CD4-positive, alpha-beta memory T cell (primary cell): ENCODE measurements around the gene ARSB. TPM values are rescaled to one million over a fixed set of nuclear protein-coding genes. Genes with fewer than 3 reads are reported as not detected.

Experiments used
- CTCF ChIA-PET: fragments of 350-600 bp; sonication (Branson Sonifier 250); formaldehyde crosslinking; loops from one replicate; lab custom pipeline; 2021; ENCODE audit warnings: inconsistent platforms; ENCODE audit not compliant: partially characterized antibody; lab: Charles Lee
- POLR2A ChIA-PET: fragments of 350-600 bp; sonication (Branson Sonifier 250); formaldehyde crosslinking; loops from one replicate; lab custom pipeline; 2021; ENCODE audit not compliant: partially characterized antibody; lab: Charles Lee
- DNase-seq, 5 donors: peaks; one replicate each; pipeline versions ENCODE4 v3.0.0 to v3.0.0-alpha.2; 2020 to 2022; ENCODE audit warnings: mixed read lengths in 1 of 5
- H3K27ac ChIP-seq: one replicate; pipeline ENCODE4 v1.7.0; 2013; ENCODE audit warnings: low read depth, low read length
- H3K27me3 ChIP-seq: 2 replicates; pipeline ENCODE4 v1.7.0; 2013; ENCODE audit warnings: mild to moderate bottlenecking, low read length, moderate library complexity; ENCODE audit not compliant: insufficient read depth
- H3K36me3 ChIP-seq: 2 replicates; pipeline ENCODE4 v1.7.0; 2013; ENCODE audit warnings: mild to moderate bottlenecking, low read length, moderate library complexity; ENCODE audit not compliant: insufficient read depth
- H3K4me1 ChIP-seq: 2 replicates; pipeline ENCODE4 v1.7.0; 2013; ENCODE audit warnings: mild to moderate bottlenecking, low read length, moderate library complexity; ENCODE audit not compliant: insufficient read depth
- H3K4me3 ChIP-seq, 2 donors: one replicate each; pipeline ENCODE4 v1.7.0; 2013; ENCODE audit warnings: low read length in 2 of 2, mild to moderate bottlenecking in 1 of 2
- H3K9me3 ChIP-seq, 2 donors: one replicate each; pipeline ENCODE4 v1.7.0; 2013; ENCODE audit warnings: low read length in 2 of 2, control low read depth in 1 of 2; ENCODE audit not compliant: control insufficient read depth in 1 of 2
- H3K27ac Mint-ChIP-seq, 7 donors: one replicate each; pipeline ENCODE4 v1.8.0; 2020 to 2021; ENCODE audit warnings: mixed read lengths in 7 of 7, mild to moderate bottlenecking in 6 of 7, inconsistent platforms in 3 of 7, moderate library complexity in 3 of 7
- H3K27me3 Mint-ChIP-seq, 2 donors: one replicate each; pipeline ENCODE4 v1.8.0; 2020 to 2021; ENCODE audit warnings: mixed read lengths in 2 of 2
- H3K36me3 Mint-ChIP-seq, 2 donors: one replicate each; pipeline ENCODE4 v1.8.0; 2020 to 2021; ENCODE audit warnings: mixed read lengths in 2 of 2, inconsistent platforms in 1 of 2, mild to moderate bottlenecking in 1 of 2
- H3K4me1 Mint-ChIP-seq, 4 donors: one replicate each; pipeline ENCODE4 v1.8.0; 2020 to 2021; ENCODE audit warnings: mixed read lengths in 4 of 4, mild to moderate bottlenecking in 1 of 4
- H3K4me3 Mint-ChIP-seq, 8 donors: one replicate each; pipeline ENCODE4 v1.8.0; 2020 to 2021; ENCODE audit warnings: mixed read lengths in 8 of 8, mild to moderate bottlenecking in 7 of 8, moderate library complexity in 6 of 8, inconsistent platforms in 3 of 8
- H3K9me3 Mint-ChIP-seq, 8 donors: one replicate each; pipeline ENCODE4 v1.8.0; 2020 to 2021; ENCODE audit warnings: mixed read lengths in 8 of 8, mild to moderate bottlenecking in 5 of 8, inconsistent platforms in 3 of 8, moderate library complexity in 1 of 8
- intact Hi-C: fragments of 100-400 bp; cut with micrococcal nuclease; formaldehyde crosslinking; loops from one replicate; pipeline ENCODE4 v1.15.1; 2023
- polyA plus RNA-seq, 2 donors: library from polyadenylated mRNA; unstranded; fragments of 300-500 nt; fragmentation: Illumina TruSeq; gene quantifications; one replicate each; pipeline ENCODE4 v1.2.3, GENCODE V29; 2021
- total RNA-seq, 2 experiments: library from RNA; stranded (reverse); gene quantifications; one replicate each; pipeline ENCODE4 v1.2.3, GENCODE V29; 2021

ARSB gene
- total and polyA plus RNA-seq, 4 experiments from 2014 or later, result 4.2 to 5.8 (median 4.9) TPM

- H3K36me3 Mint-ChIP-seq, result peaks cover 1 to 25% of the 10 kb centered on the region in 2 donors
These were observed 178.6 kb downstream of the ARSB start for GRCh38 chr5:78806544-78806943.

GRCh38 chr5:78805474-78806124 lies 179.5 kb downstream of the ARSB start:
- H3K27me3 ChIP-seq, result no peaks in the 10 kb centered on the region
- H3K27me3 Mint-ChIP-seq, result no peaks in the 10 kb centered on the region
- intact Hi-C loops, result no loop called here
- H3K4me3 ChIP-seq, result no peak overlapping the region
- ChIA-PET CTCF (no interaction called here), POLR2A (no interaction called here)
- H3K36me3 Mint-ChIP-seq, result peaks cover 9 to 35% of the 10 kb centered on the region in 2 donors
- H3K4me1 Mint-ChIP-seq, result no peaks in the 10 kb centered on the region
- no peaks in the 10 kb centered on the region for H3K4me1 ChIP-seq
- no peaks in the 10 kb centered on the region for H3K36me3 ChIP-seq
- no peak overlapping the region for H3K27ac ChIP-seq
- no peak for DNase-seq
- H3K4me3 Mint-ChIP-seq, result no peak overlapping the region
- H3K9me3 ChIP-seq, result no peaks in the 10 kb centered on the region
- no peak overlapping the region for H3K27ac Mint-ChIP-seq
- peaks cover 0 to 15% (median 7%) of the 10 kb centered on the region in 8 donors for H3K9me3 Mint-ChIP-seq

More at GRCh38 chr5:78806544-78806943, 178.6 kb downstream of the ARSB start:
- no peak overlapping the region for H3K4me3 ChIP-seq
- Mint-ChIP-seq H3K9me3 (peaks cover 0 to 8% (median 4%) of the 10 kb centered on the region in 8 donors), H3K27me3 (no peaks in the 10 kb centered on the region), H3K4me1 (no peaks in the 10 kb centered on the region), H3K27ac (no peak overlapping the region), H3K4me3 (no peak overlapping the region)
- H3K27me3 ChIP-seq, result no peaks in the 10 kb centered on the region
- no peaks in the 10 kb centered on the region for H3K9me3 ChIP-seq
- no peaks in the 10 kb centered on the region for H3K4me1 ChIP-seq
- no peak overlapping the region for H3K27ac ChIP-seq
- no peak for DNase-seq
- ChIA-PET CTCF (no interaction called here), POLR2A (no interaction called here)
- no peaks in the 10 kb centered on the region for H3K36me3 ChIP-seq
- intact Hi-C loops, result no loop called here

GRCh38 chr5:78804995-78805394 lies 180.1 kb downstream of the ARSB start:
- CTCF ChIA-PET, result no interaction called here
- Mint-ChIP-seq H3K36me3 (peaks cover 10 to 36% of the 10 kb centered on the region in 2 donors), H3K27ac (no peak overlapping the region), H3K4me1 (no peaks in the 10 kb centered on the region), H3K27me3 (no peaks in the 10 kb centered on the region), H3K4me3 (no peak overlapping the region), H3K9me3 (peaks cover 0 to 16% (median 7%) of the 10 kb centered on the region in 8 donors)
- POLR2A ChIA-PET, result no interaction called here
- no peaks in the 10 kb centered on the region for H3K4me1 ChIP-seq
- H3K9me3 ChIP-seq, result no peaks in the 10 kb centered on the region
- H3K27ac ChIP-seq, result no peak overlapping the region
- no peak for DNase-seq
- no peaks in the 10 kb centered on the region for H3K36me3 ChIP-seq
- intact Hi-C loops, result no loop called here
- no peaks in the 10 kb centered on the region for H3K27me3 ChIP-seq
- no peak overlapping the region for H3K4me3 ChIP-seq

- peaks cover 9 to 43% of the 10 kb centered on the region in 2 donors for H3K36me3 Mint-ChIP-seq
- H3K27me3 Mint-ChIP-seq, result no peaks in the 10 kb centered on the region
- intact Hi-C loops, result no loop called here
- no peak overlapping the region for H3K27ac Mint-ChIP-seq
- H3K27me3 ChIP-seq, result no peaks in the 10 kb centered on the region
- ChIA-PET POLR2A (no interaction called here), CTCF (interaction anchor here (1.1 kb wide), 1 partner anchor 14 kb away, joined by 3 read pairs; no protein-coding TSS in a partner anchor)
- DNase-seq, result no peak
- no peaks in the 10 kb centered on the region for H3K36me3 ChIP-seq
- no peak overlapping the region for H3K4me3 Mint-ChIP-seq
- no peak overlapping the region for H3K4me3 ChIP-seq
- no peaks in the 10 kb centered on the region for H3K9me3 ChIP-seq
- H3K27ac ChIP-seq, result no peak overlapping the region
- no peaks in the 10 kb centered on the region for H3K4me1 ChIP-seq
- H3K4me1 Mint-ChIP-seq, result no peaks in the 10 kb centered on the region
- peaks cover 0 to 16% (median 7%) of the 10 kb centered on the region in 8 donors for H3K9me3 Mint-ChIP-seq
These were observed 181.2 kb downstream of the ARSB start for GRCh38 chr5:78803941-78804340.

- intact Hi-C loops, result no loop called here
- peaks cover 0 to 16% (median 7%) of the 10 kb centered on the region in 8 donors for H3K9me3 Mint-ChIP-seq
- no peak overlapping the region for H3K27ac Mint-ChIP-seq
These were observed 181.8 kb downstream of the ARSB start for GRCh38 chr5:78803353-78803752.

GRCh38 chr5:78801413-78801812 lies 183.7 kb downstream of the ARSB start:
- H3K27me3 ChIP-seq, result no peaks in the 10 kb centered on the region
- POLR2A ChIA-PET, result no interaction called here

More at GRCh38 chr5:78803353-78803752, 181.8 kb downstream of the ARSB start:
- no peaks in the 10 kb centered on the region for H3K36me3 ChIP-seq
- no peaks in the 10 kb centered on the region for H3K4me1 ChIP-seq
- H3K4me3 ChIP-seq, result no peak overlapping the region
- H3K27me3 ChIP-seq, result no peaks in the 10 kb centered on the region
- H3K27ac ChIP-seq, result no peak overlapping the region
- H3K9me3 ChIP-seq, result no peaks in the 10 kb centered on the region
- H3K4me3 Mint-ChIP-seq, result no peak overlapping the region
- DNase-seq, result no peak
- ChIA-PET POLR2A (no interaction called here), CTCF (no interaction called here)
- peaks cover 8 to 43% of the 10 kb centered on the region in 2 donors for H3K36me3 Mint-ChIP-seq
- H3K27me3 Mint-ChIP-seq, result no peaks in the 10 kb centered on the region
- H3K4me1 Mint-ChIP-seq, result no peaks in the 10 kb centered on the region

GRCh38 chr5:78799266-78800017 lies 185.7 kb downstream of the ARSB start:
- POLR2A ChIA-PET, result no interaction called here
- peaks cover 8 to 44% of the 10 kb centered on the region in 2 donors for H3K36me3 Mint-ChIP-seq
- CTCF ChIA-PET, result interaction anchor here (0.6 kb wide), 1 partner anchor 29 kb away, joined by 3 read pairs; no protein-coding TSS in a partner anchor
- no peaks in the 10 kb centered on the region for H3K9me3 ChIP-seq
- intact Hi-C loops, result no loop called here
- H3K27ac ChIP-seq, result no peak overlapping the region
- no peaks in the 10 kb centered on the region for H3K27me3 Mint-ChIP-seq
- H3K9me3 Mint-ChIP-seq, result peaks cover 0 to 16% (median 8%) of the 10 kb centered on the region in 8 donors
- H3K4me3 Mint-ChIP-seq, result no peak overlapping the region
- no peaks in the 10 kb centered on the region for H3K4me1 ChIP-seq
- H3K27ac Mint-ChIP-seq, result no peak overlapping the region
- H3K4me3 ChIP-seq, result no peak overlapping the region
- no peaks in the 10 kb centered on the region for H3K27me3 ChIP-seq
- no peak for DNase-seq
- H3K4me1 Mint-ChIP-seq, result peaks cover 0 to 5% (median 3%) of the 10 kb centered on the region in 4 donors
- H3K36me3 ChIP-seq, result no peaks in the 10 kb centered on the region

More at GRCh38 chr5:78801413-78801812, 183.7 kb downstream of the ARSB start:
- intact Hi-C loops, result no loop called here
- CTCF ChIA-PET, result no interaction called here
- Mint-ChIP-seq H3K9me3 (peaks cover 0 to 16% (median 8%) of the 10 kb centered on the region in 8 donors), H3K36me3 (peaks cover 8 to 49% of the 10 kb centered on the region in 2 donors), H3K4me3 (no peak overlapping the region), H3K27me3 (no peaks in the 10 kb centered on the region), H3K4me1 (peaks cover 0 to 5% (median 3%) of the 10 kb centered on the region in 4 donors), H3K27ac (no peak overlapping the region)
- no peak overlapping the region for H3K27ac ChIP-seq
- no peaks in the 10 kb centered on the region for H3K9me3 ChIP-seq
- no peaks in the 10 kb centered on the region for H3K36me3 ChIP-seq
- H3K4me3 ChIP-seq, result no peak overlapping the region
- no peak for DNase-seq
- no peaks in the 10 kb centered on the region for H3K4me1 ChIP-seq
